ENCODE measurements around the gene GINS2.
A peak's percentile ranks its signal among the peaks of the same experiment; 100 is the strongest.

Gene GINS2

GRCh38 chr16:85690469-85691064, 1.8 kb upstream of the GINS2 start:
- Mint-ChIP-seq H3K9me3 (no peaks in the 10 kb centered on the region), H3K36me3 (no peaks in the 10 kb centered on the region), H3K4me1 (peaks cover 3% of the 10 kb centered on the region), H3K27me3 (peaks cover 7% of the 10 kb centered on the region), H3K4me3 (no peak overlapping the region), H3K27ac (no peak overlapping the region)
- ATAC-seq (ENCODE audit: low read depth) (no peak), DNase-seq (ENCODE audit: low spot score in 2 of 2) (no peak)

- no peak for ATAC-seq (ENCODE audit: low read depth)
- H3K4me1 Mint-ChIP-seq, result peaks cover 3% of the 10 kb centered on the region
- no peaks in the 10 kb centered on the region for H3K9me3 Mint-ChIP-seq
- H3K36me3 Mint-ChIP-seq, result no peaks in the 10 kb centered on the region
- DNase-seq (ENCODE audit: low spot score in 2 of 2), result no peak
- H3K27me3 Mint-ChIP-seq, result peaks cover 7% of the 10 kb centered on the region
- H3K27ac Mint-ChIP-seq, result no peak overlapping the region
- no peak overlapping the region for H3K4me3 Mint-ChIP-seq
Measured at GRCh38 chr16:85689950-85690320, 1.2 kb upstream of the GINS2 start.

GRCh38 chr16:85689285-85689949, 663 bp upstream of the GINS2 start:
- peaks cover 3% of the 10 kb centered on the region for H3K4me1 Mint-ChIP-seq
- peaks cover 7% of the 10 kb centered on the region for H3K27me3 Mint-ChIP-seq
- ATAC-seq (ENCODE audit: low read depth) (no peak), DNase-seq (ENCODE audit: low spot score in 2 of 2) (peak in 1 of 2 donors; percentile 16)
- no peaks in the 10 kb centered on the region for H3K9me3 Mint-ChIP-seq
- no peak overlapping the region for H3K27ac Mint-ChIP-seq
- H3K36me3 Mint-ChIP-seq, result no peaks in the 10 kb centered on the region
- H3K4me3 Mint-ChIP-seq, result peak overlapping the region; percentile 62

- Mint-ChIP-seq H3K4me3 (peak overlapping the region; percentile 64), H3K9me3 (no peaks in the 10 kb centered on the region), H3K27ac (no peak overlapping the region), H3K4me1 (peaks cover 5% of the 10 kb centered on the region), H3K36me3 (no peaks in the 10 kb centered on the region), H3K27me3 (peaks cover 5% of the 10 kb centered on the region)
- ATAC-seq (ENCODE audit: low read depth) (no peak), DNase-seq (ENCODE audit: low spot score in 2 of 2) (no peak)
Measured at GRCh38 chr16:85687651-85688471, 893 bp downstream of the GINS2 start.

- H3K36me3 Mint-ChIP-seq, result no peaks in the 10 kb centered on the region
- H3K4me3 Mint-ChIP-seq, result peak overlapping the region; percentile 64
- H3K4me1 Mint-ChIP-seq, result peaks cover 5% of the 10 kb centered on the region
- H3K27me3 Mint-ChIP-seq, result peaks cover 5% of the 10 kb centered on the region
- DNase-seq (ENCODE audit: low spot score in 2 of 2), result no peak
- ATAC-seq (ENCODE audit: low read depth), result no peak
- no peaks in the 10 kb centered on the region for H3K9me3 Mint-ChIP-seq
- no peak overlapping the region for H3K27ac Mint-ChIP-seq
Measured at GRCh38 chr16:85686912-85687591, 1.7 kb downstream of the GINS2 start.

DNA sequence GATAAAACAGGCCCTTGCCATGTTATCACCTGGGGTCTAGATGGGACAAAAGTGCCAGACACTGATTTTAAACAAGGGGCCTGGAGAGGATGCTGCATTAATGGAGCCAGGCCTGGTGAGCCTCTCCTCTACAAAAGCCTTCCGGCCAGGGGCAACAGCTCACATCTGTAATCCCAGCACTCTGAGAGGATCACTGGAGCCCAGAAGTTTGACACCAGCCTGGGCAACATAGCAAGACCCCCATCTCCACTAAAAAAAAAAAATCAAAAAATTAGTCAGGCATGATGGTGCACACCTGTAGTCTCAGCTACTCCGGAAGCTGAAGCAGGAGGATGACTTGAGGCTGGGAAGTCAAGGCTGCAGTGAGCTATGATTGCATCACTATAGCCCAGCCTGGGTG, 3.5 kb downstream of the GINS2 start:
- H3K9me3 Mint-ChIP-seq, result no peaks in the 10 kb centered on the region
- H3K36me3 Mint-ChIP-seq, result no peaks in the 10 kb centered on the region
- H3K27ac Mint-ChIP-seq, result no peak overlapping the region
- ATAC-seq (ENCODE audit: low read depth) (no peak), DNase-seq (ENCODE audit: low spot score in 2 of 2) (no peak)
- peaks cover 3% of the 10 kb centered on the region for H3K27me3 Mint-ChIP-seq
- peaks cover 15% of the 10 kb centered on the region for H3K4me1 Mint-ChIP-seq
- no peak overlapping the region for H3K4me3 Mint-ChIP-seq

- no peaks in the 10 kb centered on the region for H3K36me3 Mint-ChIP-seq
Measured at GRCh38 chr16:85683363-85683762, 5.4 kb downstream of the GINS2 start.

DNA sequence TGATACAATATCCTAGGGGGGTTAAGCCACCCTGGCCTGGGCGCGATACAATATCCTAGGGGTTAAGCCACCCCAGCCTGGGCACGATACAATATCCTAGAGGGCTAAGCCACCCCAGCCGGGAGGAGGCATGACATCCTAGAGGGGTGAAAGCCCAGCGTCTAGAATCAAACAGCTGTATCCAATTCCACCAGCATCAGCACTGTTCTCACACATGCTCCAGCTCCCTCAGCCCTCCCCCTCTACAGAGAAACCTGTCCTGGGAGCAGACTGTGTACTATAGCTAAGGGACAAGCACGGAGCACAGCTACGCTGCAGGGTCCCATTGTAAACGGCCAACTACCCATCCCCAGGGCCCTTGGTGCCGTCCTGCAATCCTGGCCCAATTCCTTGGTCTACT, 6.2 kb downstream of the GINS2 start:
- ATAC-seq (ENCODE audit: low read depth) (no peak), DNase-seq (ENCODE audit: low spot score in 2 of 2) (no peak)
- H3K27ac Mint-ChIP-seq, result no peak overlapping the region
- H3K9me3 Mint-ChIP-seq, result no peaks in the 10 kb centered on the region
- H3K36me3 Mint-ChIP-seq, result no peaks in the 10 kb centered on the region
- H3K27me3 Mint-ChIP-seq, result peaks cover 3% of the 10 kb centered on the region
- no peak overlapping the region for H3K4me3 Mint-ChIP-seq
- peaks cover 16% of the 10 kb centered on the region for H3K4me1 Mint-ChIP-seq

More at GRCh38 chr16:85683363-85683762, 5.4 kb downstream of the GINS2 start:
- Mint-ChIP-seq H3K27me3 (peaks cover 3% of the 10 kb centered on the region), H3K27ac (no peak overlapping the region), H3K9me3 (no peaks in the 10 kb centered on the region), H3K4me1 (peaks cover 16% of the 10 kb centered on the region), H3K4me3 (no peak overlapping the region)
- no peak for ATAC-seq (ENCODE audit: low read depth)
- DNase-seq (ENCODE audit: low spot score in 2 of 2), result no peak

GRCh38 chr16:85681255-85681654, 7.5 kb downstream of the GINS2 start:
- Mint-ChIP-seq H3K4me1 (peaks cover 13% of the 10 kb centered on the region), H3K27ac (peak overlapping the region; percentile 85), H3K9me3 (no peaks in the 10 kb centered on the region), H3K4me3 (no peak overlapping the region), H3K27me3 (peaks cover under 1% of the 10 kb centered on the region), H3K36me3 (no peaks in the 10 kb centered on the region)
- ATAC-seq (ENCODE audit: low read depth) (no peak), DNase-seq (ENCODE audit: low spot score in 2 of 2) (no peak)

DNA sequence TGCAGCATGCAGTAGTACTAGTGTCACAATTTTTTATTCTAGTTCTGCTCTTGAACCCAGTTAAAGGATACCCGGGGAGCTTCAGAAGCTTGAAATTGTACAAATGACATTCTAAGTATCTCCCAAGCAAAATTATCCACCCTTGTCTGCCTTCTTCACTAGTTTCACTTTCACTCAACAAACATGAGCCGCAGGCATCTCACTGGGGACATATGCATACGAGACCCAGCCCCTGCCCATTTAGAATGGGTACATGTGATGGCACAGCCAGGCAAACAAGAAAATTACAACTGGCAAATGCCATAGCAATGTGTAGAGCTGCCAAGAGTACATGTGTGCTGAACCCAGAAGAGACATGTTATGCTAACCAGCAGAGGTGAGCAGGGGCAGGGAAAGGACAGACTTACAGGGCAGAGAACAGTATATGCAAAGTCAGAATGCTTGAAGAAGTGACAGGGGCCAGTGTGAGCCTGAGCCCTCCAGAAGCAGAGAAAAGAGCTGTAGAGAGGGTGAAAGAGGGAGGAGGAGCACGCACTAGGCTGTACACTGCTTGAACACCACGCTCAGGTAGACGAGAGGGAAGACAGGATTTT, 8.3 kb downstream of the GINS2 start:
- DNase-seq (ENCODE audit: low spot score in 2 of 2) (peak; percentile 11 to 19), ATAC-seq (ENCODE audit: low read depth) (peak; percentile 88)
- Mint-ChIP-seq H3K4me3 (peak overlapping the region; percentile 56), H3K4me1 (peaks cover 13% of the 10 kb centered on the region), H3K27ac (peak overlapping the region; percentile 8), H3K9me3 (no peaks in the 10 kb centered on the region), H3K36me3 (no peaks in the 10 kb centered on the region), H3K27me3 (no peaks in the 10 kb centered on the region)

DNA sequence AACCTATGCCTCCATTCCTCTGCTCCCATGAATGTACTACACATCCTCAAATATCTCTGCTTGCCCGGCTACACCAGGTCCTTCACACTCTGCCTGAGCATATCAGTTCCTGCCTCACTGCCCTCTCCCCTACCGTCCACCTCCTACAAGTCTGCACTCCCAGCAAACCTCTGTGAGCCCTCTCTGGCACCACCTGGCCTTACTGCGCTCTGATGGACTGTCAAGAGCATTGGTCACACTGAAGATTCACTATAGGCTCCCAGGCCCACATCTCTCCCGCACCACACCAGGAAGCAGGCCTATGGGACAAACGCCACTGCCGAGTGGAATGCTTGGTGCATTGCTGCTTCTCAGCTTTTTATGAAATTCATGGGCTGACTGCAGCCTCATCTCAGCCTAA, 8.9 kb downstream of the GINS2 start:
- no peak overlapping the region for H3K4me3 Mint-ChIP-seq
- H3K9me3 Mint-ChIP-seq, result no peaks in the 10 kb centered on the region
- H3K36me3 Mint-ChIP-seq, result peaks cover 3% of the 10 kb centered on the region
- no peak for ATAC-seq (ENCODE audit: low read depth)
- peaks cover 13% of the 10 kb centered on the region for H3K4me1 Mint-ChIP-seq
- DNase-seq (ENCODE audit: low spot score in 2 of 2), result no peak
- H3K27me3 Mint-ChIP-seq, result no peaks in the 10 kb centered on the region
- H3K27ac Mint-ChIP-seq, result no peak overlapping the region

GRCh38 chr16:85678821-85679220, 9.9 kb downstream of the GINS2 start:
- Mint-ChIP-seq H3K9me3 (no peaks in the 10 kb centered on the region), H3K27ac (no peak overlapping the region), H3K36me3 (peaks cover 8% of the 10 kb centered on the region), H3K27me3 (no peaks in the 10 kb centered on the region), H3K4me3 (no peak overlapping the region), H3K4me1 (peaks cover 13% of the 10 kb centered on the region)
- DNase-seq (ENCODE audit: low spot score in 2 of 2) (no peak), ATAC-seq (ENCODE audit: low read depth) (no peak)

GRCh38 chr16:85678016-85678415, 10.7 kb downstream of the GINS2 start:
- Mint-ChIP-seq H3K4me1 (peaks cover 11% of the 10 kb centered on the region), H3K36me3 (peaks cover 8% of the 10 kb centered on the region), H3K4me3 (no peak overlapping the region), H3K27me3 (no peaks in the 10 kb centered on the region), H3K9me3 (no peaks in the 10 kb centered on the region), H3K27ac (no peak overlapping the region)
- DNase-seq (ENCODE audit: low spot score in 2 of 2), result no peak
- ATAC-seq (ENCODE audit: low read depth), result no peak
